HepG2 (cell line): ENCODE measurements around the gene DMTF1. TPM values are rescaled to one million over a fixed set of nuclear protein-coding genes. Genes with fewer than 3 reads are reported as not detected.

ENCODE experiments used
- ATAC-seq: fragments of 200-7000 bp; cut with Tn5 transposase; 3 replicates; pipeline ENCODE4 v1.9.1; 2020; ENCODE audit warnings: mild to moderate bottlenecking, moderate library complexity
- BruUV-seq: library from RNA; stranded (reverse); fragments of 400-500 nt; replicated peaks from 2 replicates; lab custom pipeline; 2021; lab: Mats Ljungman, UMichigan
- CTCF ChIA-PET: fragments of 300-600 bp; formaldehyde crosslinking; extraction: SDS; loops from one replicate; lab custom pipeline; 2021; ENCODE audit warnings: low total read pairs, inconsistent platforms, low intra/inter-chr PET ratio; lab: Yijun Ruan, JAX
- POLR2A ChIA-PET: fragments of 350-600 bp; sonication (Branson Sonifier 250); formaldehyde crosslinking; loops from one replicate; lab custom pipeline; 2020; ENCODE audit warnings: antibody characterized with exemption, inconsistent platforms; lab: Yijun Ruan, JAX
- DNase-seq: peaks from one replicate; pipeline ENCODE4 v3.0.0-alpha.2; 2015; ENCODE audit warnings: low spot score
- FAIRE-seq: peaks from 3 replicates; lab custom pipeline; 2011; peaks lifted over from hg19 to GRCh38; lab: Jason Lieb, UNC
- H2AFZ ChIP-seq: one replicate; pipeline ENCODE4 v1.6.1; 2011; ENCODE audit warnings: low read length, inconsistent platforms
- H3K27ac ChIP-seq: fragments of 300-600 bp; 3 replicates; pipeline ENCODE4 v1.8.0; 2011; ENCODE audit warnings: mixed run types, mild to moderate bottlenecking, mixed read lengths, low read length, inconsistent platforms; ENCODE audit not compliant: insufficient read depth; ENCODE audit errors: extremely low read length
- H3K27me3 ChIP-seq, 2 experiments: fragments of 200-600 bp in 1 of 2; 2 replicates in 1 of 2; 3 replicates in 1 of 2; pipeline versions ENCODE4 v1.6.0 to v1.8.0; 2011; ENCODE audit warnings: low read length in 2 of 2, mild to moderate bottlenecking in 2 of 2, moderate library complexity in 2 of 2, inconsistent platforms in 1 of 2; ENCODE audit not compliant: insufficient read depth in 2 of 2, control insufficient read depth in 1 of 2
- H3K36me3 ChIP-seq, 2 experiments: fragments of 200-600 bp in 1 of 2; replicated peaks in 1 of 2; 2 replicates in 1 of 2; 3 replicates in 1 of 2; pipeline versions ENCODE4 v1.5.1 to v1.8.0; 2011; ENCODE audit warnings: low read length in 2 of 2, inconsistent platforms in 1 of 2; ENCODE audit not compliant: insufficient read depth in 2 of 2, control insufficient read depth in 1 of 2
- H3K4me1 ChIP-seq: 2 replicates; pipeline ENCODE4 v1.5.1; 2012; ENCODE audit warnings: low read length, inconsistent platforms; ENCODE audit not compliant: insufficient read depth
- H3K4me2 ChIP-seq: 2 replicates; pipeline ENCODE4 v1.6.0; 2011; ENCODE audit warnings: low read depth, low read length, inconsistent platforms
- H3K4me3 ChIP-seq, 3 experiments: fragments of 200-600 bp in 1 of 3; sonication (generic), shearing (Covaris generic) in 1 of 3; replicated peaks in 1 of 3; 2 replicates each; pipeline ENCODE4 v1.5.1; 2011 to 2016; ENCODE audit warnings: low read length in 3 of 3, inconsistent platforms in 2 of 3, low read depth in 2 of 3, mild to moderate bottlenecking in 2 of 3, control low read depth in 1 of 3, mixed read lengths in 1 of 3; ENCODE audit not compliant: insufficient read depth in 1 of 3
- H3K79me2 ChIP-seq: one replicate; pipeline ENCODE4 v1.6.1; 2011; ENCODE audit warnings: low read length, inconsistent platforms; ENCODE audit not compliant: insufficient read depth
- H3K9ac ChIP-seq: 2 replicates; pipeline ENCODE4 v1.6.0; 2011; ENCODE audit warnings: mild to moderate bottlenecking, low read depth, low read length, inconsistent platforms; ENCODE audit not compliant: insufficient read depth
- H3K9me3 ChIP-seq: 2 replicates; pipeline ENCODE4 v1.5.1; 2012; ENCODE audit warnings: mild to moderate bottlenecking, low read length
- H4K20me1 ChIP-seq: 2 replicates; pipeline ENCODE4 v1.6.0; 2011; ENCODE audit warnings: inconsistent platforms, mild to moderate bottlenecking, low read length, moderate library complexity; ENCODE audit not compliant: insufficient read depth
- ARNT2 ChIP-seq: sonication (generic); formaldehyde crosslinking; IDR thresholded peaks from 2 replicates; pipeline ENCODE4 v1.8.0; 2022; ENCODE audit warnings: mild to moderate bottlenecking, low read depth, missing genetic modification reagents, moderate library complexity
- MAFF ChIP-seq: IDR thresholded peaks from 2 replicates; pipeline ENCODE4 v1.6.1; 2011; ENCODE audit warnings: low read depth, low read length, improper control_type of control experiment
- MAFK ChIP-seq, 2 experiments: IDR thresholded peaks in 1 of 2; conservative IDR thresholded peaks in 1 of 2; 2 replicates each; pipeline ENCODE4 v1.6.1; 2011; ENCODE audit warnings: improper control_type of control experiment in 2 of 2, low read length in 2 of 2
- MIXL1 ChIP-seq: IDR thresholded peaks from 2 replicates; pipeline ENCODE4 v1.6.1; 2016
- SCMH1 ChIP-seq: sonication (generic); formaldehyde crosslinking; IDR thresholded peaks from 2 replicates; pipeline ENCODE4 v1.9.0; 2021; ENCODE audit warnings: missing genetic modification reagents, mild to moderate bottlenecking, borderline replicate concordance
- SMARCE1 ChIP-seq: fragments of 450-650 bp; IDR thresholded peaks from 2 replicates; pipeline ENCODE4 v1.6.1; 2017; ENCODE audit warnings: borderline replicate concordance
- TBX3 ChIP-seq: fragments of 450-650 bp; IDR thresholded peaks from 2 replicates; pipeline ENCODE4 v1.6.1; 2017; ENCODE audit warnings: antibody characterized with exemption, mild to moderate bottlenecking, inconsistent platforms, borderline replicate concordance
- THYN1 ChIP-seq: sonication (generic); formaldehyde crosslinking; IDR thresholded peaks from 2 replicates; pipeline ENCODE4 v1.8.1; 2023; ENCODE audit warnings: low read depth, mild to moderate bottlenecking, moderate library complexity, missing genetic modification reagents, borderline replicate concordance
- ZNF121 ChIP-seq: sonication (generic); formaldehyde crosslinking; IDR thresholded peaks from 2 replicates; pipeline ENCODE4 v1.5.0; 2020; ENCODE audit warnings: mild to moderate bottlenecking, missing genetic modification reagents
- ZNF282 ChIP-seq: fragments of 450-650 bp; IDR thresholded peaks from 2 replicates; pipeline ENCODE4 v1.6.1; 2018; ENCODE audit not compliant: partially characterized antibody
- ZNF317 ChIP-seq: sonication (generic); formaldehyde crosslinking; IDR thresholded peaks from 2 replicates; pipeline ENCODE4 v1.5.0; 2020; ENCODE audit warnings: mild to moderate bottlenecking, missing genetic modification reagents
- ZNF382 ChIP-seq: sonication (generic); formaldehyde crosslinking; IDR thresholded peaks from 2 replicates; pipeline ENCODE4 v1.5.0; 2020; ENCODE audit warnings: missing genetic modification reagents, mild to moderate bottlenecking, borderline replicate concordance
- ZNF510 ChIP-seq: sonication (generic); formaldehyde crosslinking; IDR thresholded peaks from 2 replicates; pipeline ENCODE4 v1.4.0; 2020; ENCODE audit warnings: low read depth, mild to moderate bottlenecking, missing genetic modification reagents
- ZNF577 ChIP-seq: sonication (generic); formaldehyde crosslinking; IDR thresholded peaks from 2 replicates; pipeline ENCODE4 v1.4.0; 2020; ENCODE audit warnings: mild to moderate bottlenecking, low read depth, missing genetic modification reagents, borderline replicate concordance
- ZNF589 ChIP-seq: sonication (generic); formaldehyde crosslinking; conservative IDR thresholded peaks from 2 replicates; pipeline ENCODE4 v1.8.0; 2022; ENCODE audit warnings: mild to moderate bottlenecking, moderate library complexity, missing genetic modification reagents
- ZNF652 ChIP-seq: IDR thresholded peaks from 2 replicates; pipeline ENCODE4 v1.6.1; 2016; ENCODE audit warnings: low read depth, borderline replicate concordance
- ZUFSP ChIP-seq: sonication (generic); formaldehyde crosslinking; IDR thresholded peaks from 2 replicates; pipeline ENCODE4 v1.9.0; 2021; ENCODE audit warnings: missing genetic modification reagents, mild to moderate bottlenecking, borderline replicate concordance
- WGBS: methylation state at CpG from one replicate; pipeline ENCODE4 v1.1.6; 2017; ENCODE audit warnings: low lambda C conversion rate; 5-methylcytosine and 5-hydroxymethylcytosine counted together
- in situ Hi-C: cut with HindIII; loops from 2 replicates; pipeline ENCODE4 v1.10.0; 2017; ENCODE audit warnings: low pct_unique_long_range_greater_than_20kb; ENCODE audit not compliant: extremely low pct_ligation_motif_present
- intact Hi-C: fragments of 100-400 bp; cut with micrococcal nuclease; formaldehyde crosslinking; loops from one replicate; pipeline ENCODE4 v1.10.0; 2022; ENCODE audit not compliant: unreplicated experiment
- polyA plus RNA-seq, 8 experiments: library from polyadenylated mRNA; depleted of rRNA in 3 of 8; stranded (reverse) in 7 of 8; unstranded in 1 of 8; fragments of >200 nt; fragmentation: Illumina TruSeq in 4 of 8; extraction: Trizol in 4 of 8; gene quantifications; 2 replicates each; pipeline versions ENCODE4 v1.2.1 to v1.2.3, GENCODE V29; 2011 to 2016; ENCODE audit warnings: low read depth in 4 of 8, missing spikeins in 1 of 8, mixed read lengths in 1 of 8; ENCODE audit not compliant: insufficient read depth in 1 of 8
- total RNA-seq, 5 experiments: library from RNA; depleted of rRNA; stranded (reverse); fragments of >200 nt; fragmentation: Illumina TruSeq; extraction: Trizol; gene quantifications; 2 replicates each; pipeline ENCODE4 v1.2.3, GENCODE V29; 2016; ENCODE audit warnings: low read depth in 1 of 5
- TF ChIP-seq, protein P1 (sequence below): sonication (generic); formaldehyde crosslinking; IDR thresholded peaks from 2 replicates; pipeline ENCODE4 v1.8.1; 2023; ENCODE audit warnings: missing genetic modification reagents, mild to moderate bottlenecking, borderline replicate concordance

The DMTF1 gene
- total and polyA plus RNA-seq, 2 of the 13 experiments (the other 11 are each of a cell fraction or from before 2014, with no cell fraction given), result 45.8 to 132 TPM

DNA sequence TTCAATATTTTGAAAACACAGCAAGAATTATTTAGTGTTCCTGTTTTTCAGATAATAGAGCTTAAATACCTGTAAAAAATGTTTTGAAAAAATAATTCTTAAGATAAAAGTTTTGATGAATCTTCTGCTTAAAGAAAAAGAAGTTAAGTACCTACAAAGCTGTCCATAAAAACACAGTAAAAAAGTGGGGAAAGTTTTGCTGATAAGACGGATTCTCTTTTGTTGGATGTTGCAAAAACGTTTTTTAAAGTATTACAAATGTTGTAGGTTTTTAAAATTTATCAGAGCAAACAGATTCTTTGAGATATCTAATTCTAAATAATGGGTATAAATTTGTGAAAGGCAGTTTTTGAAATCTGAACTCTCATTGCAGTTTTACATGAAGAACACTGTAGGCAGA lies 12.2 kb downstream of the DMTF1 start:
- TF ChIP-seq MAFF (peak; percentile 77), MAFK (conservative IDR thresholded peaks at IDR 0.05 in 1 of 2, IDR thresholded peaks at IDR 0.05 in 1 of 2; ENCODE audit: low read length in 2 of 2) (peak; percentile 56 to 82; a peak in 3 of 4 replicates), ZNF121 (no peak)
- no TSS peak for BruUV-seq
- WGBS, result 62% methylated on average over 2 of the region's 2 CpGs

GRCh38 chr7:87170828-87171227 lies 18.6 kb downstream of the DMTF1 start:
- no peaks in the 10 kb centered on the region for H3K9me3 ChIP-seq
- H3K9ac ChIP-seq, result no peak overlapping the region
- H3K4me2 ChIP-seq, result no peak overlapping the region
- ATAC-seq (no peak), DNase-seq (no peak), FAIRE-seq (no peak)
- in situ Hi-C loops, result no loop called here
- ChIA-PET CTCF (no interaction called here), POLR2A (no interaction called here)
- WGBS, result 95% methylated on average over 3 of the region's 3 CpGs
- intact Hi-C loops, result no loop called here
- no peaks in the 10 kb centered on the region for H3K27me3 ChIP-seq
- H3K4me3 ChIP-seq, result no peak overlapping the region
- H2AFZ ChIP-seq, result no peak overlapping the region
- no peaks in the 10 kb centered on the region for H3K79me2 ChIP-seq
- no peaks in the 10 kb centered on the region for H3K4me1 ChIP-seq
- H3K36me3 ChIP-seq, result peaks cover 20 to 81% of the 10 kb centered on the region in 2 experiments
- no peak overlapping the region for H3K27ac ChIP-seq
- H4K20me1 ChIP-seq, result no peaks in the 10 kb centered on the region
- no TSS peak for BruUV-seq
- no peak for TF ChIP-seq ZNF510
- TF ChIP-seq THYN1 (CRISPR knock-in tag), result no peak
- no peak for TF ChIP-seq ZNF577 (CRISPR knock-in tag)
- TF ChIP-seq ARNT2 (CRISPR knock-in tag), result no peak
- TF ChIP-seq ZNF317 (CRISPR knock-in tag), result no peak
- no peak for TF ChIP-seq ZNF589
- TF ChIP-seq TBX3, result no peak
- TF ChIP-seq, protein P1, sequence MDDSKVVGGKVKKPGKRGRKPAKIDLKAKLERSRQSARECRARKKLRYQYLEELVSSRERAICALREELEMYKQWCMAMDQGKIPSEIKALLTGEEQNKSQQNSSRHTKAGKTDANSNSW (CRISPR knock-in tag), result no peak
- TF ChIP-seq SCMH1 (CRISPR knock-in tag), result no peak
- no peak for TF ChIP-seq MIXL1 (CRISPR knock-in tag)
- no peak for TF ChIP-seq ZUFSP (CRISPR knock-in tag)
- TF ChIP-seq SMARCE1, result no peak
- no peak for TF ChIP-seq ZNF382
- no peak for TF ChIP-seq ZNF282
- TF ChIP-seq ZNF652 (CRISPR knock-in tag), result no peak

More for the DNA sequence above, 12.2 kb downstream of the DMTF1 start:
- in situ Hi-C loops (no loop called here), intact Hi-C loops (no loop called here)
- H2AFZ ChIP-seq, result no peak overlapping the region
- no peak overlapping the region for H3K4me2 ChIP-seq
- DNase-seq (no peak), ATAC-seq (no peak), FAIRE-seq (no peak)
- ChIA-PET CTCF (no interaction called here), POLR2A (interaction anchor here (1.5 kb wide), 1 partner anchor 12 kb away, joined by 5 read pairs; the partner anchor contains the start of gene DMTF1)
- H3K9me3 ChIP-seq, result no peaks in the 10 kb centered on the region
- no peaks in the 10 kb centered on the region for H3K4me1 ChIP-seq
- no peaks in the 10 kb centered on the region for H4K20me1 ChIP-seq
- no peak overlapping the region for H3K4me3 ChIP-seq
- no peak overlapping the region for H3K9ac ChIP-seq
- H3K27ac ChIP-seq, result no peak overlapping the region
- H3K27me3 ChIP-seq, result no peaks in the 10 kb centered on the region
- peaks cover 11% of the 10 kb centered on the region for H3K79me2 ChIP-seq
- peaks cover 19 to 54% of the 10 kb centered on the region in 2 experiments for H3K36me3 ChIP-seq
